Measurements from ENCODE around the gene SLFN5. TPM values are rescaled to one million over a fixed set of nuclear protein-coding genes. Genes with fewer than 3 reads are reported as not detected.
"Not testable (repeated sequence)": the region's sequence is repeated elsewhere in the genome, so short reads cannot be mapped to it uniquely, and the experiment has no call there.

The SLFN5 gene
- 33.0 and 40.6 TPM in 2 replicates for total RNA-seq

DNA sequence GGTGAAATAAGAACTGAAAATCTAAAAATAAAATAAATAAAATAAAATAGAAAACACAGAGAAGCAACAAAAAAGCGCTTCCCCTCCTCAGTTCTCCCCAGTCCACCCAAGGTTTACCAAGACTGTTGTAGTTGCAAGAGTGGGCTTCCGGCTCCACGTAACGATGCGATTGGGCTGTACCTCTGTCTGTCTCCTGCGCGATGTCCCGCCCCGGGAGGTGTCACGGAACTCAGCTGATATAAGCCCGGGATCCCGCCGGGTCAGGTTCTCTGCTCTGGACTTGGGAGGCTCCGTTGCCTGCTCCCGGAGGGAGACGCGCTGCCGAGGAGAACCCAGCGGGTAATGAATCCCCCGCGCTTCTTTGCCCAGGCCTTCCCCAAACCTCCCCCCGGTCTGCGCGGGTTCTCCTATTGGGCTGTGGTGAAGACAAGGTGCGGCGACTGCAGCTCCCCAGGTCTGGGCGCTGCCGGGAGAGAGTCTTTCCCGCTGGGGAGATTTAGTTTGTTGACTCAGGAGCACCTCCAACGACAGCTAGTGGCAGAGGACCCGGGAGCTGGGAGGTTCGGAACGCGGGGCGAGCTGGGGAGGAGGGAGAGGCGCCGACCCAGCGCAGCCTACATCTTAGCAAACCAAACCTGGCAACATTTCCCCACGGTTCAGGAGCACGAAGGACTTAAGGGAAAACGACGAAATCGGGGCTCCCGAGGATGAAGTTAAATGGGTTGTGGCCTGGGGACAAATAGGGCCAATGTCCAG is at the start of gene SLFN5:
SLFN5 (plus strand) TSS at position 268 of the 756 bp plus-strand sequence. CDS start 15,619 bp downstream, outside the sequence.
- no peak for DNase-seq (ENCODE audit: low read depth, low spot score)

DNA sequence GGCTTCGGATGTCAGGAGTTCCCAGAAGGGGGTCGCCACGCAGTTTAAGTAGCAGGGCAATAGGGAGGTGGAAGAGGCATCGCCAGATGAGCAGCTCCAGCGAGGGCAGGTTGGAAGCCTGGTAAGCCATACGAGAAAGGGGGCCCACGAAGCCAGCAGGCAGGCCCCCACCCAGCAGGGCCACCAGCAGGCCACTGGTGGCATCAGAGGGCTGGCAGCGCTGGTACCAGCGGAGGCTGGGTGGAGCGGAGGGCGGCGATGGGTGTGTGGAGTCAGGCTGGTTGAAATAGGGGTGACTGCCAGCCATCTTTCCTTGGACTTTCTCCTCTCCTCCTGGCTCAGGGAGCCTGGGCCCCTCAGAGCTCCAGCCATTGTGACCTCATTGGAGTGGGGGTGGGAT is 48.9 kb upstream of the SLFN5 start, which contains the start of gene SLC35G3:
SLC35G3 (minus strand) TSS at position 393 of the 400 bp plus-strand sequence; CDS start at position 307, 86 bp downstream.
- DNase-seq (ENCODE audit: low read depth, low spot score): not testable (repeated sequence)

DNA sequence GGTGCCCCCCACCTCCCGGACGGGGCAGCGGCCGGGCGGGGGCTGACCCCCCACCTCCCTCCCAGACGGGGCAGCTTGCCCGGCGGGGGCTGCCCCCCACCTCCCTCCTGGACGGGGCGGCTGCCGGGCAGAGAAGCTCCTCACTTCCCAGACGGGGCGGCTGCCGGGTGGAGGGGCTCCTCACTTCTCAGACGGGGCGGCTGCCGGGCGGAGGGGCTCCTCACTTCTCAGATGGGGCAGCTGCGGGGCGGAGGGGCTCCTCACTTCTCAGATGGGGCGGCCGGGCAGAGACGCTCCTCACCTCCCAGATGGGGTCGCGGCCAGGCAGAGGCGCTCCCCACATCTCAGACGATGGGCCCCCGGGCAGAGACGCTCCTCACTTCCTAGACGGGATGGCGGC is 47.8 kb upstream of the SLFN5 start:
- not testable (repeated sequence) for DNase-seq (ENCODE audit: low read depth, low spot score)

DNA sequence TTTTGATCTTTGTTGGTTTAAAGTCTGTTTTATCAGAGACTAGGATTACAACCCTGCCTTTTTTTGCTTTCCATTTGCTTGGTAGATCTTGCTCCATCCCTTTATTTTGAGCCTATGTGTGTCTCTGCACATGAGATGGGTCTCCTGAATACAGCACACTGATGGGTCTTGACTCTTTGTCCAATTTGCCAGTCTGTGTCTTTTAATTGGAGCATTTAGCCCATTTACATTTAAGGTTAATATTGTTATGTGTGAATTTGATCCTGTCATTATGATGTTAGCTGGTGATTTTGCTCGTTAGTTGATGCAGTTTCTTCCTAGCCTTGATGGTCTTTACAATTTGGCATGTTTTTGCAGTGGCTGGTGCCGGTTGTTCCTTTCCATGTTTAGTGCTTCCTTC is 40.3 kb upstream of the SLFN5 start:
- DNase-seq (ENCODE audit: low read depth, low spot score): not testable (repeated sequence)

DNA sequence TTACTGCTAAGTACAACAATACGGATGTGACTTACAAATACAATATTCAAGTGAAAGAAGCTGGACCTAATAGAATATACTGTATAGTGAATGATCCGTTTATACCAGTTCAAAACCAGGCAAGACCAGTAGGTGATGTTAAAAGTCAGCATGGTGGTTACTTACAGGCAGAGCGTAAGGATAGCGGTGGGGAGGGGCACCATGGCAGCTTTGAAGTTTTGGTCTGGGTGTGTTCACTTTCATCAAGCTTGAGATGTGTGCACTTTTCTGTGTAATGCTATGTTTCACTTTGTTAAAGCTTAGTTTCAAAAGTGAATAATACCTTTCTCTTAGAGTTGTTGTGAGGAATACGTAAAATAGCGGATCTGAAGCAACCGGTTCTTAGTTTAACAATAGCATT is 32.1 kb upstream of the SLFN5 start:
- no peak for DNase-seq (ENCODE audit: low read depth, low spot score)

DNA sequence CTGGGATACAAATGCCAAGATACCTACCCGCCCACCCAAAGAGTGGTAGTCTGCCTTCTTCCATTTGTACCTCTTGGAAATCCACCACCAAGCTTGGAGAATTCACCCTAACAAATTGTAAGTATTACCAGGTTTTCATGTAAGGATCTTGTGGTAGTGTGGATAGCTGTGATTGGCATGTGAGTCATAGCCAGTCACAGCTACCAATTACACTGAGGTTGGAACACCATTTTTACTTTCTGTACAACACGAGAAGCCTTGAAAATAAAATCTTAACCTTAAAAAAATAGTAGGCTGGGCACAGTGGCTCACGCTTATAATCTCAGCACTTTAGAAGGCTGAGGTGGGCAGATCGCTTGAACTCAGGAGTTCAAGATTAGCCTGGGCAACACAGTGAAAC is 30.2 kb upstream of the SLFN5 start:
- no peak for DNase-seq (ENCODE audit: low read depth, low spot score)

DNA sequence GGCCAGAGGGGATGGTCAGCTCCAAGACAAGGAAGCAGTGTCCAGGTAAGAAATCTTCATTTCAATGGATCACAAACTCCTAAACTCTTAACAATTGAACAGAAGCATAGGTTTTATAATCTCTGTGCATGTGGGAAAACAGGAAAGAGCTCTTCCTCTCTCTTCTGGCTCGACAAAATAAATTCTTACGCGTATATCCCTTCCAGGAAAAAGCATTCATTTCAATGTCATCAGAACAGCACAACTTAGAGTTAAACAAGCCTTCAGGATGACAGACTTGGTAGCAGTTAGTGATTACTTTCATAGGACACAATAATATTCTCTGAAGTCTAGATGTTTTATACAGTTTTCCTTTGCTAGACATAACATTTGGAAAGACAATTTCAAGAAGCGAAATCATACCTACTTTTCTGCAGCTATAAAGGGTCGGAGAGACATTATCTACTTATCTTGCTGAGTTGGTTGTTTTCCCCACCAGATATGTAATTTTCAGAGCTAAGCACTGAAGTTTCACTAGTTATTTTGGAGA is 29.4 kb upstream of the SLFN5 start:
- no peak for DNase-seq (ENCODE audit: low read depth, low spot score)

DNA sequence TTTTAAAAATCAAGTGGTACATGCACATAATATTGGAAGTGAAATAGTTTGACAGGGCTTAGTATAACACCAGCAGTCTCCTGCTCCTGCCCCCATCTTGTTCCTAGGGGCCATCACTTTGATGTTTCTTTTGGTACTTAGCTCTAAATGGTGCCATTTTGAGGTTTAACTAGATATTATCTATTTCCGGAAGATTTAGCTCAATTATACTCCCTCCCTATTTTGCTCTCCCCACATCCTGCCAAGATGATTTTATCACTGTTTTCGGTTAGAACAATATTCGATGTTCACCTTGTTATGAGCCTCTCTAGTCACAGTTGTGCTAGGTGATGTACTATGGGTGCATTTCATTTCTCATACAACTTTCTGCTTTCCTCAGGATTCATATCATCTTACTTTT is 28.7 kb upstream of the SLFN5 start:
- DNase-seq (ENCODE audit: low read depth, low spot score): no peak

DNA sequence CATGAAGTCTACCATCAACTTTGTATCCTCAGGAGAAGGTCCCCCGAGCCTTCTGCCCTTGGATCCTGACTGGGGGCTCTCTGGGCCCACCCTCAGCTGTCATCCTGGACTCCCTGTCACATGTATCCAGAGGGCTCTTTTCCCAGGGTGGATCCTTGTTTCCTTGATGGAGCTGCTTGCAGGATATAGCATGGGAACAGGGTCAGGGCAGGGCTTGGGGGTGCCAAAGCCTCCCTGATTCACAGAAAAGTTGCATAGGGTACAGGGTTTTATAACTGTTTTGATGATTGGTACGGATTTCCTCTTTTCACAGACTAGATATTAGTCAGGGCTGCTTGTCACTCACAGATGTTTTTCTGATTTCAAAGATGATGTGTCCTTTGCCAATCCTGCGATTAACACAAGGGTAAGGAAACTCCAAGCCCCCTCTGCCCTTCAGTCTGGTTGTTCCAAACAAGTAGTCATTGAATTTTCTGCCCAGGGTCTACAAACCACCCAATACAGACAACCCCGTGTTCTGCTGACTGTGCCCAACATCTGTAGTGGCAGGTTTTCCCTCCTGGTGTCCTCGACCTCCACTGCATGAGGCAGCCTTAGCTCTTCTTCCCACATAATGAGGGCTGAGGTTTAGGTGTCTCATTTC is 28.1 kb upstream of the SLFN5 start:
- no peak for DNase-seq (ENCODE audit: low read depth, low spot score)

DNA sequence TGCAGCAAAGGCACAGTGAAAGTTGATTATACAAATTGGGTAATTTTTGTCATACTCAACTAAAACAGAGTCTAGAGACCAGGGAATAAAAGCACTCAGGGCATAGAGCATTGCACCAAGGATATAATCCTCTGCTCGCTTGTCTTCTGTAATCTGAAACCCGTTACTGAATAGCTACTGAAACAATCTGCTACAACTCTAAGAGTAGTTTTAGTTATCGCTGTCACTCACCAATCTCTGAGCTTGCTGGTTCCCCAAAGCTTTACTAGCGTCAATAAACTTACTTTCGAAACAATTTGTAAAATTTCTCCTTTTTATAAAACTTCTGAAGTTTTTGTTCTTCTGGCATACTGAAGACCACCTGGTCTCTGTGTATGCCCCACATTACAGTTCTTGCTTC is 25.8 kb upstream of the SLFN5 start:
- DNase-seq (ENCODE audit: low read depth, low spot score): no peak

DNA sequence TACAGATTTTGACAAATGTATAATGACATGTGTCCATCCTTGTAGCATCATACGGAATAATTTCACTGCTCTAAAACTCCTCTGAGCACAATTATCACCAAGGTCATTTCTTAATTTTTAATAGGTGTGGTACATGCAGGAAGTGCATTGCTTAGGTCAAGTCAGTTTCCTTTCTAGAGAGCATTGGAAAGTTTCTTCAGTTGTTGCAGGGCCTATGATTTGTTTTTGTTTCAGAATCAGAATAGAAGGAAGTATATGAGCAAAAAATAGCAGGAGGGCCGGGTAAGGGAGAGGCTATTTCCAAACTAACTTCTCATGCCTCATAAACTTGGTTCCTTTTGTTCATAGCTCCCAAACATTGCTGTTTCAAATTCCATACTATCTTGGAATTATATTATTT is 24.0 kb upstream of the SLFN5 start:
- DNase-seq (ENCODE audit: low read depth, low spot score): no peak

DNA sequence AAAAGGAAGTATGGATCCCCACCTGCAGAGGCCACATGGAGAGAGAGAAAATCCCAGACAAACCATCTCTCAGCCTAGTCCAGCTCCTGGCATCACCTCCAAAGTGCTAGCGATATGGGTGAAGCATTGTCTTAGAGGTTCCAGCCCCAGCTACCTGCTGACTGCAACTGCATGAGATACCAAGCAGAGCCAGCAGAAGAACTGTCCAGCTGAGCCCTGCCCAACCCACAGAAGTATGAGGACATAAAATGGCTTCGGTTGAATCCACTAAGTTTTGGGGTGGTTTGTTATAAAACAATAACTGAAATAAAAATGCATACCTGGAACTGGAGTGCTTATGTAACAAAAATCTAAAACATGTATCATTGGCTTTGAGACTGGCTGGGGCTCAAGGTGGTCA is 20.4 kb upstream of the SLFN5 start:
- no peak for DNase-seq (ENCODE audit: low read depth, low spot score)

DNA sequence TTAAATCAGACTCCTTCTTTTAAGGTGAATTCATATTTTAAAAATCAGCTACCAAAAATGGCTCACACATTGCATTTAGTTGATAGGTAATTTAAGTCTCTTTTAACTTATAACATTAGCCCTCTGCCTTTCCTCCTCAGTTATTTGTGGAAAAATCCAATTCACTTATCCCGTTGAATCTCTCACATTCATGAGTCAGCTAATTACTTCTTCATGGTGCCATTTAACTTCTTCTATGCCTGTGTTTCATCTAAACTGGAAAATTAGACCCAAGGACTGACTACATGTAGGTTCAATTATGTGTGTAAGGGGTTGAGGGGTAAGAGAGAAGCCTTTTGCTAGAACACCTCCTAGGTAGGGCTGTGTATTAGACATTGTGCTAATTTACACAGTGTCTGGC is 18.4 kb upstream of the SLFN5 start:
- no peak for DNase-seq (ENCODE audit: low read depth, low spot score)

DNA sequence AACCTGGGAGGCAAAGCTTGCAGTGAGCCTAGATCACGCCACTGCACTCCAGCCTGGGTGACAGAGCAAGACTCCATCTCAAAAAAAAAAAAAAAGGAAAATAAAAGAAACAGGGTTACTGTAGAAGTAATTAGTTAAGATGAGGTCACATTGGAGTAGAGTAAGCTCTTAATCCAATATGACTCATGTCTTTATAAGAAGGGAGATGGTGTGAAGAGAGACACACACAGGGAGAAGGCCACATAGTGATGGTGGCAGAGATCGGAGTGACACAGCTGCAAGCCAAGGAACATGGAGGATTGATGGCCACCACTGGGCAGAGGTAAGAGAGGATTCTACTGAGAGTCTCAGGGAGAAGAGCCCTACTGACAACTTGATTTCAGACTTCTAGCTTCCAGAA is 15.3 kb upstream of the SLFN5 start:
- no peak for DNase-seq (ENCODE audit: low read depth, low spot score)

DNA sequence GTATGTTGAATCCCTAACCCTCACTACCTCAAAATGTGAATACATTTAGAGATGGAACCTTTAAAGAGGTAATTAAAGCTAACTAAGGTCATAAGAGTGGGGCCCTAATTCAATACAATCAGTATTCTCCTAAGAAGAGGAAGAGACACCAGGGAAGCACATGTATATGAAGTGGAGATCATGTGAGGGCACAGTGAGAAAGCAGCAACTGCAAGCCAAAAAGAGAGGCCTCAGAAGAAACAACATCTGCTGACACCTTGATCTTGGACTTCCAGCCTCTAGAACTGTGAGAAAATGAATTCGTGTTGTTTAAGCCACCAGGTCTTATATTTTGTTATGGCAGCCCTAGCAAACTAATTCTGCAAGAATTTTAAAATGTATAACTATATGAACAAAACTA is 13.2 kb upstream of the SLFN5 start:
- no peak for DNase-seq (ENCODE audit: low read depth, low spot score)

DNA sequence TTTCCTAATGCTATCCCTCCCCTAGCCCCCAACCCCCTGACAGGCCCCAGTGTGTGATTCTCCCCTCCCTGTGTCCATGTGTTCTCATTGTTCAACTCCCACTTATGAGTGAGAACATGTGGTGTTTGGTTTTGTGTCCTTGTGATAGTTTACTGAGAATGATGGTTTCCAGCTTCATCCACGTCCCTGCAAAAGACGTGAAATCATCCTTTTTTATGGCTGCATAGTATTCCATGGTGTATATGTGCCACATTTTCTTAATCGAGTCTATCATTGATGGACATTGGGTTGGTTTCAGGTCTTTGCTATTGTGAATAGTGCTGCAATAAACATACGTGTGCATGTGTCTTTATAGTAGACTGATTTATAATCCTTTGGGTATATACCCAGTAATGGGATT is 8.6 kb upstream of the SLFN5 start:
- DNase-seq (ENCODE audit: low read depth, low spot score): not testable (repeated sequence)

DNA sequence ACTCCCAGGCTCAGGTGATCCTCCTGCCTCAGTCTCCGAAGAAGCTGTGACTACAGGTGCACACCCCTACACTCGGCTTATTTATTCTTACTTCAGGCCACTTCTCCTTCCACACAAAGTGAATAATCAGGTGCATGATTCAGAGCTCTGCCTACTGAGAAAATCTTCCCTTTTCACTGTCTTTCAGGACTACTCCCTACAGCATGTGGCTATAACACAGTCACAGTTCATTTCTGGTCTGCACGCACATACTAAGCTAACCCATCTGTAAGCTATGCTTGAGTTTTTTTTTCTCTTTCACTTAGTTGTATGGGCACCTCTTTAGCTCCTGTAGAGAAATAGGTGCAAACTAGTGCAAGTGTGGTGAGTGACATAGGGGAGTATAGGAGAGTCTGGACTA is 7.6 kb upstream of the SLFN5 start:
- DNase-seq (ENCODE audit: low read depth, low spot score): no peak

DNA sequence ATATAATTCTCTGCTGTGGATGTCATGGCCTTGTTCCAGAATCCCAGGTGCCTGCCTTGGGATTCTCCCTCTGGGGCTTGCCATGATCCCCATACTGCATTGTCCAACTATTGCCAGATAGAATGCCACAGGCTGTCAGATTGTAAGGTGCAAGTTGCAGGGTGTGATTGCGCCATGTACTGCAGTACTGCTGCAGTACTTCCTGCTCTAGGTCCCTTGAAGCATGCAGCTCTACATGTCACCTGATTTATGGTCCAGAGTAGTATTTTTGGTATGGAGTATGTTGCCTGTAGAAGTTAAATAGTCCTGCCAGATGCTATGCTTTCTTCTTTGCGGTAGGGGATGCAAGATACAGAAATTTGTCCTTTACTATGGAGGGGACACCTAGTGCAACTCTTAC is 7.0 kb upstream of the SLFN5 start:
- no peak for DNase-seq (ENCODE audit: low read depth, low spot score)

DNA sequence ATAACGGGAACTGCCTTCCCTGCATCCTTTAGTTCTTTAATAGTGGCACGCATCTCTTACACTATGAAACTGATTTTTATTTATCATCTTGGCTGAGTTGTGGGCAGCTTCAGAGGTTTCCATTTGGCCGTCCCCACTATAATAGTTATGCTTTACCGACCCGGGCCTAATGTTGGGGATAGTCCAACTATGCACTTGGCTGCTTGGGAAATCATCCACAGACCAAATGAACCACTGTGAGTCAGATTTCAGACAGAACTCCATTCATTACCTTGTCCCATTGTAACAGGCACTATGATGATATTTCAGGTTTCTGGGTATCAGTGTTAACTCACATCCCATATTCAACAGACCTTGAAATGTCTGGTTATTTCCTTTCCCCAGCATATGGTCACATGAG is 6.1 kb upstream of the SLFN5 start:
- DNase-seq (ENCODE audit: low read depth, low spot score): no peak

DNA sequence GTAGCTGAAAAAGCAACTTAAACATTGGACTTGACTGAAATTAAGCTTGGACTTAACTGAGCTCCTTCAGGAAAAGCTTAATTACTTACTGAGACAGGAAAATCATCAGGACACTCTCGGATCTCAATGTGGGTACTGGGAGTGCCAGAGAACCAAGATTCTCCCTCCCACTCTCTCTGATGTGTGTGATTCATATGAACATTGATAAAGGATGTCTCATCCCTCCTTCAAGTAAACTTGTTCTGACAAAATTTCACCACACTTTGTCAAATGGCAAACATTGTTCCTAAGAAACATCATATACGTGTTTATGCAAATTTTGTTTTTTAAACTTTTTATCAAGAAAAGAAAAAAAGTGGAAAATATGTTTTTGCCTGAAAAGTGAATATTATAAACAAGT is 4.1 kb upstream of the SLFN5 start:
- no peak for DNase-seq (ENCODE audit: low read depth, low spot score)

DNA sequence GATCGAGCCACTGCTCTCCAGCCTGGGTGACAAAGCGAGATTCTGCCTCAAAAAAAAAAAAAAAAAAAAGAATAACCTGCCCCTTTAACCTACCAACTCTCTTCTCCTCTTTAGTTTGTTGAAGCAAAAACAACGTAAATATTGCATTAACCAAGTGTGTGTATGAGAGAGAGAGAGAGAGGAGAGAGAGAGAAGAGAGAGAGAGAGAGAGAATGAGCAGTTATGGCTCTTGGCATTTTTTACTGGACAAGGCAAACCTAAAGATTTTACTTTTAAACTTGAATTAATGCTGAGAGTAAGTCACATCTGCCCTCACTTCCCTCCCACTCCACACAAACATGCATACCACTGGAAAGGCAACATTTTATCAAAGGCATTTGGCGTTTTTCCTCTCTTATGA is 3.0 kb upstream of the SLFN5 start:
- DNase-seq (ENCODE audit: low read depth, low spot score): no peak

DNA sequence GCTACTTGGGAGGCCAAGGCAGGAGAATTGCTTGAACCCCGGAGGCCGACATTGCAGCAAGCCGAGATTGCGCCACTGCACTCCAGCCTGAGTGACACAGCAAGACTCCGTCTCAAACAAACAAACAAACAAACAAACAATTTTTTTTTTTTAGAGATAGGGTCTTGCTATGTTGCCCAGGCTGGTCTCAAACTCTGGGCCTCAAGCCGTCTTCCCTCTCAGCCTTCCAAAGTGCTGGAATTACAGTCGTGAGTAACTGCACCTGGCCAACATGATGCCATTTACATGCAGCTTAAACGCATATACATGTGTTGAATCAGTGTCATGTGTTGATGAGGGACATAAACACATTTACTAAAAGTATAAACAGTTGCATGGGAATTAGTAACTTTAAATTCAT is 2.0 kb upstream of the SLFN5 start:
- DNase-seq (ENCODE audit: low read depth, low spot score): no peak

DNA sequence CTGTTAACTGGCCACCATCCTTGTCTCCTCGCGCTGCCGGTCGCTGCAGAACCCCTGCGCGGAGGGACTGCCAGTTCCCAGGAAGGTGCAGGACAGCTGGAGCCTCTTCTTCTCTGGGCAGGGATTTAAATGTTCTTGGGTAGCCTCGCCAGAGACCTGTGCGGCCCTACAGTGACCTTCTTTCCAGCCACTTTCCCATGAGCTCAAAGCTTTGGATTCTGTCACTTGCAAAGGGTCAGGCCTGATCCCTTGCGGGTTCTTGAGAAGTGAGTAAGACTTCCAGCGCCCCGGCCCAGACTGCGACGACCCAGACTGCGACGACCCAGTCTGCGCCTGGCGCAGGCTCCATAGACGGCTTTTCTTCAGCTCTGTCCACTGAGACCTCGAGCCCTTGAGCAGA is 1.4 kb upstream of the SLFN5 start:
- no peak for DNase-seq (ENCODE audit: low read depth, low spot score)
